HL-60/S4 treated with retinoic acid at 250 ng/mL for 4 days and 3 days (cell line): Measurements from ENCODE around the gene MRGPRF.

Experiments used
- in situ Hi-C: fragments of 300-500 bp; cut with MboI; formaldehyde crosslinking; loops from 2 replicates; pipeline ENCODE4 v1.7.0; 2022; ENCODE audit warnings: low sequenced_read_pairs

The MRGPRF gene

DNA sequence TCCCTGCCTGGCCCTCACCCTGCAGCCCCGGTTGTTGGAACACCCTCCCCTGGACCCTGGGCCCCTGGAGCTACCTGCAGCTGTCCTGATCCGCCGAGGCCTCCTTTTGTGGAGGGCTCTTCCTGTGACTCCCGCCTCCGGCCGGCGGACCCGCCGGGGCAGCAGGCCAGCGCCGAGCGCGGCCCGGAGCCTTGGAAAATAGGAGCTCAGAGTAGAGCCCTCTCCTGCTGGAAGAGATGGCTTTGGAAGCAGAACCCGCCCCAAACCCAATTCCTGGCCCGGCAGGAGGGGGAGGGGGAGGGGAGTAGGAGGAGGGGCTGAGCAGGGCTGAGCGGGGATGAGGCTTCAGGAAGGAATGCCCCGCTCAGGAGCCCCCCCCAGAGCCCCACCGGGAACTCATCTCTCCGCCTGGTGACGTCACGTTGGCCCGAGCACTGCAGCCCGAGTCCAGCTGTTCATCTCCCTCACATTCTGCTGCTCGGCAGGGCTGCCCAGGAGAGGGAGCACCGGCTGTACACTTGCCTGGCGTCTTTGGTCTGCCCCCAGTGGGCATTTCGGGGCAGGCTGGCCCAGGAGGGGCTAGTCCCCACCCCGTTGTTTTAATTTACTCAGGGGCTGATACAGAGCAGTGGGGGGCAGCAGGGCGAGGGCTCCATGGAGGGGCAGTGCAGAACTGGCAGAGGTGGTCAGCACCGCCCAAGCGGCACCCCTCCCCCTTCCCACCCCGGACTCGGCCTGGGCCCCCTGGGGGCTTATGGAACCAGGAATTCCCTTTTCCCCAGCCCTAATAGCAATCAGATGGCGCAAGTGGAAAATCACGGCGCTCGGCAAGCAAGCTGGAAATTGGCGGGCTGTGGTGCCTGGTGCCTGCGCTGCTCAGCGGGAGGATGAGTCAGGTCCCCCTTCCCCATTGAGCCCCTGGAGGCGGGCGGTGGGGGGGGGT lies at the start of gene MRGPRF:
TSS of gene MRGPRF (minus strand) at position 238 of the 943 bp plus-strand sequence. CDS start 3,345 bp downstream, outside the sequence.
- in situ Hi-C loops = no loop called here

DNA sequence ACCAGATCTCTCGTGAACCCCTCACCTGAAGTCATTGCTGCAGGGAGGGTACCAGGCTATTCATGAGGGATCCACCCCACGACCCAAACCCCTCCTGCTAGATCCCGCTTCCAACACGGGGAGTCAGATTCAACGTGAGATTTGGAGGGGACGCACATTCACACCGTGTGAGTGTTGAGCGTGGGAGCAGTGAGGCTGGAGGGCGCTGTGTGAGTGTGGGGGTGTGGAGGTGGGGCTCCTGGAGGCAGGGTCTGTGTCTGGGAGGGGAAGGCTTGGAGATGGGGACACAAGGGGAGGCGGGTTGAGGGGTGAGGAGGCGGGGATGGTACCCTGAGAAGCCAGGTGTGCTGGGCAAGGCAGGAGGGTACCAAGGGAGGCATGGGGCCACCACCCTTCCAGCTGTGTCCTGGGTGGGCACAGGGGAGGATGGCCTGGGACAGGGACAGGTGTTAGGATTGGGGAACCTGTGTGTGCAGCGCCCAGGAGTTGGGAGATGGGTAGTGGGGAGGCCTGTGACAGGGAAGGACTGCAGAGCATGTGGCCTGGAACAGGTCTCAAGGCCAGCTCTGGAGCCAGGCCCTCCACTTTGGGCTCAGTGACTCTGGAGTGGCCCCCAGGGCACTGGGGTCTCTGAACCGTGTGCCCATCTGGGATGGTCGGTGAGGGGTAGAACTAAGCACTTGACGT lies 49.3 kb upstream of the MRGPRF start:
- in situ Hi-C loops = no loop called here

GRCh38 chr11:69061713-69062053 lies 48.6 kb upstream of the MRGPRF start:
- in situ Hi-C loops = no loop called here

GRCh38 chr11:69060806-69061712 lies 48.0 kb upstream of the MRGPRF start:
- in situ Hi-C loops = no loop called here

- in situ Hi-C loops = no loop called here
These were observed 46.9 kb upstream of the MRGPRF start for GRCh38 chr11:69059985-69060384.

- in situ Hi-C loops = no loop called here
These were observed 46.4 kb upstream of the MRGPRF start for GRCh38 chr11:69059429-69059828.

GRCh38 chr11:69058511-69059270 lies 45.6 kb upstream of the MRGPRF start:
- in situ Hi-C loops = no loop called here

DNA sequence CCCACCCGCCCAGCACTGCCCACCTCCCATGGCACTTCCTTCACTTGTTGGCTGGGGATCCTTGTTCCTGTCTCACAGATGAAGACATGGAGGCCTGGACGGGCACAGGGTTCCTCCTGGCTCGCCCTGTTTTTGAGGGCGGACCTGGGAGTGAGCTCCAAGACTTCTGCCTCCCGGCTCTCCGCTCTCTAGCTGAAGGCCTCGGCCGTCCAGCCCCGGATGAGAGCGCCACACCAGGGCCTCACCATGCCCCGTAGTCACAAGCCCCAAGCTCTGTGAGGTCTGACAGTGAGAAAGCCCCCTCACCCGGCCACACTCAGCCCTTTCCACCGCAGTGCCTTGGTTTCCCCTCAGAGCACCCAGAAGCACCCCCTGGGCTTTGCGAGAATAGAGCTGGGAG lies 44.8 kb upstream of the MRGPRF start:
- in situ Hi-C loops = no loop called here

DNA sequence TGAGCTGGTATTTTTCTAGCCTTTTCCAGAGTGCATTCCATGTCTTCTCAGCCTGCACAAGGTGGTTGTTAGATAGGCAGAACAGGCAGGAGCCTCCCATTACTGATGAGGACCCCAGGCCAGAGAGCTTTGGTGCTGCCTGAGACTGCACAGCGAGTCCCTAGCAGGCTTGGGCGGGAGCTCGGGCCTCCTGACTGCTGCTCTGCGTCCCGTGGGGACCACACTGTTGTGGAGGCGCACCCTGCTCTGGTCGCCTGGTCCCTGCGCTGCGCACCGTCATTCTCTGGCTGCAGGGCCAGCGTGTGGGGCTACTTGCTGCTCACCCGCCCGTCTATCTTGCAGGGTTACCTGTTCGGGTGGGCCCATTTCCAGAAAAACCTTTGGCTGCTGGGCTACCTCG lies 44.2 kb upstream of the MRGPRF start:
- in situ Hi-C loops = no loop called here

DNA sequence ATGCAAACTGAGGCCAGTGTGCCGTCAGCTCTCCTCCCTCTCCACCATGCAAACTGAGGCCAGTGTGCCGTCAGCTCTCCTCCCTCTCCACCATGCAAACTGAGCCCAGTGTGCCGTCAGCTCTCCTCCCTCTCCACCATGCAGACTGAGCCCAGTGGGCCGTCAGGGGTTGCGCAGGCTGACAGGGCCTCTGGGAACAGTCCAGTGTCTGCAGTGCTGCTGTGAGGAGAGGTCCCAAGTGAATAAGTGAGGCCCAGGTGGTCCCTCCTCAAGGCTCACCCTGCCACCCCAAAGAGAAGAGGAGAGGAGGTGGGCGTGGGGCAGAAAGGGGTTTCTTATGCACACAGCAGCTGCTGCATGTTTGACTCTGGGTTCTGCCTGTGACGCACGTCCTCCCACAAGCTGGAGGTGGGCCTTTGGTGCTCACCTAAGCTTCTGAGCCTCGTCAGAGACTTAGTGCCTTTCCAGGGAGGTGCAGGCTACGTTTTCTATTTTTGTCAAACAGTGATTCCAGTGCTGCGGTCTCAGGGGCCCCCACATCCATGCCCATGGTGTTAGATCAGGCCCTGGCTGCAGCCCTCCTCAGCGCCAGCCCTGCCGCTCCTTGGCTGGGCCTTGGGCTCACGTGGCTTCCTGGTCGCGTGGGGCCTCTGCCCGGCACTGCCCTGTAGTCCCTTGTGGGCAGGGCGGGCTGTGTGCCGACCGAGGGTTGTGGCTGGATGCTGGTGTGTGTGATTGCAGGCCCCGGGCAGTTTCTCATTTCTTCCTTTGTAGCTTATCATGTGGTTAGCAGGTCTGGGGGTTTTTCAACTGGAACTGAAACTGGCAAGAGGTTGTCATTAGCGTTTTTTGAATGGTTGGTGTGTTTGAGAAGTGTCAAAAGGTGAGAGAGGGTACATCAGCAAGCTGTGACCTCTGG lies 42.8 kb upstream of the MRGPRF start:
- in situ Hi-C loops = no loop called here

DNA sequence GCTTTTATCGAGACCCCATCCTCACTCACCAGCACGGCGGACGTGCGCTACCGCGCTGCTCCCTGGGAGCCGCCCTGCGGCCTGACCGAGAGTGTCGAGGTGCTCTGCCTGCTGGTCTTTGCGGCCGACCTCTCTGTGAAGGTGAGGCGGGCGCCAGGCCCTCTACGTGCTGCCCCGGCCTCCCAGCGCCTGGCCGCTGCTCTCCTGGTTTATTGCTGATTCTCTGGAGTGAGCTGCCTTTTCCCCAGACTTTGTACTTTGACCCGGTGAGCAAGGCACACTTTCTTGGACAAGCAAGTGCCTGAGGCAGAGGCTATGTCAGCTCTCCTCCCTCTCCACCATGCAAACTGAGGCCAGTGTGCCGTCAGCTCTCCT lies 42.2 kb upstream of the MRGPRF start:
- in situ Hi-C loops = no loop called here

DNA sequence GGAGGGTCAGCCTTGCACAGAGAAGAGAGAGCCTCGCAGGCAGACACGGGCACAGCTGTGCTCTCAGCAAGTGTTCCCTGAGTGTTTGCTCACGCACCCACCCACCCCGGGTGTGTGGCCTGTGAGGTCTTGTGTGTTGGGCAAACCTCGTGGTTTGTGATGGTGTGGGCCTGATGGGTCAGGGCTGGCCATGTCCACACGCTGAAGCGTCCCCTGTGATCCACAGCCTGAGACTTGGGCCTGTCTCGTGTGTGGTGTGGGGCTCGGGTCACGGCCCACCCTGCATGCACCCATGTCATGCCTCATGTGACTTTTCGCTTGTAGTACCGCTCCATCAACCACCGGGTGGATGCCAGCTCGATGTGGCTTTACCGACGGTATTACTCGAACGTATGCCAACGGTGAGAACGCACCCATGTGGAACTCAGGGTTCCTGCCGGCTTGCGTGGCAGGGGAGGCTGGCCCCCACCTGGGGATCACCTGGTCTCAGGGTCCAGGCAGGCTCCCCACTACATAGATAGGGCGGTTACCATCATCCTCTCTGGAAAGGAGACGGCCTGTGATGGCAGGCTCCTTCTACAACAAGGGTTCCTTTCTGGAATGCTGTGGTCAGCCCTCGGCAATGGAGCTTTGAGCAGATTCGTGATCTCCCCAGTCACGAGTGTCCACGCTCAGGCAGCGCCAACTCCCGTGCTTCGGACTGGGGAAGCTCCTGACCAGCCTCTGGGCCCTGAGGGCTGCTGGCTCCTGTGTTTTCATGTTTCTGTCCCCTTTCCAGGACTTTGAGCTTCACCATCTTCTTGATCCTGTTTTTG lies 41.6 kb upstream of the MRGPRF start:
- in situ Hi-C loops = no loop called here

- in situ Hi-C loops = no loop called here
These were observed 40.7 kb upstream of the MRGPRF start for GRCh38 chr11:69053546-69054396.

GRCh38 chr11:69053169-69053477 lies 40.1 kb upstream of the MRGPRF start:
- in situ Hi-C loops = no loop called here

- in situ Hi-C loops = no loop called here
These were observed 39.5 kb upstream of the MRGPRF start for GRCh38 chr11:69052343-69053168.

- in situ Hi-C loops = no loop called here
These were observed 38.6 kb upstream of the MRGPRF start for GRCh38 chr11:69051381-69052342.
